ENCODE data around the gene DNAH6.
"Not testable (repeated sequence)": the region's sequence is repeated elsewhere in the genome, so short reads cannot be mapped to it uniquely, and the experiment has no call there.

Gene DNAH6

DNA sequence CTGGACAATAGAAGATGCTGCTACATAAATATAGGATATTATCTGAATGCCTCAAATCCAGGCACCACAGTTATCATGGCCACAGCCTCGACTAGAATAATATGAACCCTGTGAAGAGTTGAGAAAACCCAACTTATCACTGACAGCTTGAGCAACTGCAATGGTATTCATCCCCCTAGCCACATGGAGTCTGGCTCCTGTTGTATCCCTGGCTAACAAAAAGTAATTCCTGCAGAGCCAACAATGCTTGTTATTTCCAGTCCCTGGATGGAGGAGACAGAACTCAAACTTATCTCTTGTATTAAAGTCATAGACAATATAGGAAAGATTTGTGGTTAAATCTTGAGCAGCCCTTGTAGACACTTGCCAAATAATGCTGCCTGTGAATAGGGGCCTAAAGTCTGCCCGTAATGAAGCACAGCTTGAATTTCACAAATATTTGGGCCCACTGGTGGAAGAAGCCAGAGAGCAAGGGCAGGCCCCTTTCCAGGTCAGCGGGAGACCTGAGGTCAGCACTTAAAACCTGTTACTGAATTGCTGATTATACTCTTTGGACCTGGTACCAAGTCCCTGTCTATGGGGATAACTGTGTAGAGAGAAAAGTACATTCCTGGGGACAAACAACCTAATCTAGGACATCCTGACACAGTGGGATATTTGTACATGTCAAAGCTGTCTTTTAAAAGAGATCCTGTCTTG lies 28.9 kb upstream of the DNAH6 start:
- H3K27me3 ChIP-seq (ENCODE audit: low read depth): no peaks in the 10 kb centered on the region
- no peaks in the 10 kb centered on the region for H3K4me1 ChIP-seq
- H3K9me3 ChIP-seq: no peaks in the 10 kb centered on the region
- no peak overlapping the region for H3K4me3 ChIP-seq
- in situ Hi-C loops (cut with MboI; ENCODE audit: low sequenced_read_pairs): loop anchor here (25.0 kb wide), 1 partner anchor 825 kb away; no protein-coding TSS in a partner anchor
- no peaks in the 10 kb centered on the region for H3K36me3 ChIP-seq (replicated peaks)
- no peak for DNase-seq (ENCODE audit: low spot score in 2 of 2)

DNA sequence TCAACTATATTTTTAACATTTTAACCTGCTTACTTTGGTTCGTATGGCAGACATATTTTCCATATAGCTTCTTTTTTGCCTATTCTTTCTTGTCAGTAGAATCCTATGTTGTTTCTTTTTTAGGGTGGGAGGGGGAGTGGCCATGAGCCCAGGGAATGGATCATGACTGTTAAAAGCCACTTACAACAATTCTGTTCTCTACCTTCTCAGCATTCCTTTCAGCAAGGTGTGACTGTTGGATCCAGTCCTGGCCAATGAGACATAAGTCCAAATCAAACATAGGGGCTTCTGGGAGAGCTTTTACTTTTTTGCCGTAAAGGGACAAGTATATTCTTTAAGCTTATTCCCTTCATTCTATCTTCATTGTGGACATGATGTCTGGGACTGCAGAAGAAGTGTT lies 25.0 kb upstream of the DNAH6 start:
- in situ Hi-C loops (cut with MboI; ENCODE audit: low sequenced_read_pairs): loop anchor here (10.0 to 25.0 kb wide), 2 partner anchors 394 to 821 kb away; partner anchors contain the start of gene TRABD2A
- Histone ChIP-seq H3K27me3 (ENCODE audit: low read depth) (no peaks in the 10 kb centered on the region; the same call in 1 of the 2 replicates), H3K4me1 (no peaks in the 10 kb centered on the region), H3K4me3 (no peak overlapping the region), H3K9me3 (no peaks in the 10 kb centered on the region), H3K36me3 (replicated peaks) (no peaks in the 10 kb centered on the region)
- no peak for DNase-seq (ENCODE audit: low spot score in 2 of 2)

DNA sequence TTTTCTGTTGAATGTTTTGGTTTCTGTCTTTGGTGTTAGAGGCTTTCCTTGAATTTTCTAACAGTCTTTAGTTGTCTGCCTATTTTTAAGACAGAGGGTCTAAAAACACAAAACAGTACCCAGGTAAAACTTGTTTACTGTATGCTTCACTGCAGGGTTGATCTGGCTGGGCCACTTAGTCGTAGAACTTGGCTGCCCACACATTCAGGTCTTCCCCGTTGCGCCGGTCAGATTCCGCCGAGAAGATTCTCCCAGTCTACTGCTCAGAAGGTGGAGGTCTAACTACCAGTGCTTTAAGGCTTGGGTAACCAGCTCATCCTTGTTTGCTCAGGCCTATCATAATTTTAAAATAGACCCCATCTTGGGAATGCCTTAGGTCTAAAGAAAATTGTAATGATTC lies 24.6 kb upstream of the DNAH6 start:
- in situ Hi-C loops (cut with MboI; ENCODE audit: low sequenced_read_pairs): loop anchor here (10.0 to 25.0 kb wide), 2 partner anchors 393 to 821 kb away; partner anchors contain the start of gene TRABD2A
- Histone ChIP-seq H3K9me3 (no peaks in the 10 kb centered on the region), H3K4me3 (no peak overlapping the region), H3K27me3 (ENCODE audit: low read depth) (no peaks in the 10 kb centered on the region; the same call in 1 of the 2 replicates), H3K36me3 (replicated peaks) (no peaks in the 10 kb centered on the region), H3K4me1 (no peaks in the 10 kb centered on the region)
- no peak for DNase-seq (ENCODE audit: low spot score in 2 of 2)

DNA sequence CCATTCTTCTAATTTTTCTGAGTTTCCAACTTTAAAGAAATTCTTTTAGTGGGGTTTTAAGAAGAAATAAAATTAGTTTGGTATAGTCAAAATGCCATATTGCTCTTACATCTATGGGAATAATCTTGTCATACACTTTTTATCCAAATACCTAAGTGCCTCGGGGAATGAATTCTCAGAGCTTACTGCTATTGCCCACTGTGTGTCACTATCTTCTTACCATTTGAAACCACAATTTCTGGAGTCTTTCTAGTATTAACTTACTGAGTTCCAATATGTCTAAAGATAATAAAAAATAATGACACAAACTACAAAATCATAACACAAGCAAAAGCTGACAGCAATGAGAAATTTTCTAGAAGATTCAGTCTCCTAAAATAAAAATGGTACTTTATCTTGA lies 23.7 kb upstream of the DNAH6 start:
- Histone ChIP-seq H3K27me3 (ENCODE audit: low read depth) (no peaks in the 10 kb centered on the region; the same call in 1 of the 2 replicates), H3K4me1 (no peaks in the 10 kb centered on the region), H3K9me3 (no peaks in the 10 kb centered on the region), H3K4me3 (no peak overlapping the region), H3K36me3 (replicated peaks) (no peaks in the 10 kb centered on the region)
- in situ Hi-C loops (cut with MboI; ENCODE audit: low sequenced_read_pairs): loop anchor here (10.0 to 25.0 kb wide), 2 partner anchors 392 to 820 kb away; partner anchors contain the start of gene TRABD2A
- no peak for DNase-seq (ENCODE audit: low spot score in 2 of 2)

DNA sequence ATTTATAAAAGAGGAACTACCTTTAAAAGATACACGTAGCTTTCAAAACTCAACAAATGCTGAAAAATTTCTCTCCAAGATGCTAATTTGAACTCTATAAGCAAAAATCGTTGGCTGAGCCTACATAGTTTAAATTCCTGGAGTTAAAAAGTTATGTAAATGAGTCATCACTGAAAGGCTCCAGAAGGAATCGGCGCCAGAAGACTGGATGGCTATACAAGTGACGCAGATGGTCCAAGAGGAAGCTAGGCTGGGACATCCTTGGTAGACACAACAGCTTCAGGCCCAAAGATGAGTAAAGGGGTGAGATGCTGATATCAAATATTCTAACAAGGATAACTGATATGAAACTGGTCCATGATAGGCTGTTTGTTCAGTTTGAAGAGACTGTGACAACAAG lies 22.8 kb upstream of the DNAH6 start:
- DNase-seq (ENCODE audit: low spot score in 2 of 2): no peak
- Histone ChIP-seq H3K4me1 (no peaks in the 10 kb centered on the region), H3K9me3 (no peaks in the 10 kb centered on the region), H3K4me3 (no peak overlapping the region), H3K27me3 (ENCODE audit: low read depth) (no peaks in the 10 kb centered on the region; the same call in 1 of the 2 replicates), H3K36me3 (replicated peaks) (no peaks in the 10 kb centered on the region)
- in situ Hi-C loops (cut with MboI; ENCODE audit: low sequenced_read_pairs): loop anchor here (10.0 to 25.0 kb wide), 2 partner anchors 391 to 819 kb away; partner anchors contain the start of gene TRABD2A

DNA sequence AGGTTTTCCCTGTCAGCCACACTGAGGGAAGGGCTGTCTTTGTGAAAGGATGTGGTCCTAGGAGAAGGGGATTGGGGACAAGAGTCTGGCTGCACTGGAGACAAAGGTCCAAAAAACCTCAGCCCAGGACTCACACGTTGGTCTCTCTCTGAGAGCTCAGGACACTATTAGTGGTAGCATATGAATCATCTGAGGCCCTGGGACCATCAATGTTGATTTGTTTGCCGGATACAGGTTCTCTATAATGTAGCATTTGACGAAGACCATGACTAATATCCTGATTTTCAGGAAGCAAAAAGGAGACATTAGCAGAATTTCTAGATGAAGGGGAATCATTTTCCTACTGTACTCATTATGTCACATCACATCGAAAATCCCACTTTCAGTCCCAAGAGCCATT lies 22.2 kb upstream of the DNAH6 start:
- Histone ChIP-seq H3K4me1 (no peaks in the 10 kb centered on the region), H3K36me3 (replicated peaks) (no peaks in the 10 kb centered on the region), H3K27me3 (ENCODE audit: low read depth) (no peaks in the 10 kb centered on the region; the same call in 1 of the 2 replicates), H3K9me3 (no peaks in the 10 kb centered on the region), H3K4me3 (no peak overlapping the region)
- DNase-seq (ENCODE audit: low spot score in 2 of 2): no peak
- in situ Hi-C loops (cut with MboI; ENCODE audit: low sequenced_read_pairs): loop anchor here (10.0 to 25.0 kb wide), 2 partner anchors 391 to 818 kb away; partner anchors contain the start of gene TRABD2A

DNA sequence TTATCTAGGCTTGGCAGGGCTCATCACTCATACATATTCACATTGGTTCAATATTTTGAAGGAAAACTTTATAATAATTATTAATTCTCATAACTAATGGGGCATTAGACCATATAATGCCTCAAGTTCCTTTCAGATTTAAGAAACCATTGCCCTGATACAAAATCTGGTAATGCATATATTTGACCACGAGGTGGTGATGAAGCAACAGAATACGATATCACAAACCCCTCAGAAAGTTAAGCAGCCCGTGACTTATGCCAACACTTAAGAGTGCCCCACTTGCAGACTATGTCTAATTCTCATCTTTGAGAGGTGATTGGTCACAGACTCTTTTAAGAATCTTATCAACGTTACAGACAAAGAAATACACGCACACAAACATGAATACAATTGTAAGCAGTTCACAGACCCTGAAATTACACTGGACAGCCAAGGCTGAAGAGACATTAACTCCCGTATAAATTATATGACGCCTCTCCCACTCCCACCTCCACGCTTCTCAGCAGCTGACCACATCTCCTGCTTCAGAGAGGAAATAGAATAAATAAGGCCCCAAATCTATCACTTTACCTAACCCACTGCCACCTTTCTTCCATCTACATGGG lies 20.7 kb upstream of the DNAH6 start:
- Histone ChIP-seq H3K36me3 (replicated peaks) (no peaks in the 10 kb centered on the region), H3K4me1 (no peaks in the 10 kb centered on the region), H3K9me3 (no peaks in the 10 kb centered on the region), H3K27me3 (ENCODE audit: low read depth) (no peaks in the 10 kb centered on the region; the same call in 1 of the 2 replicates), H3K4me3 (no peak overlapping the region)
- in situ Hi-C loops (cut with MboI; ENCODE audit: low sequenced_read_pairs): loop anchor here (10.0 to 25.0 kb wide), 2 partner anchors 389 to 817 kb away; partner anchors contain the start of gene TRABD2A
- peak; percentile 38 to 55 for DNase-seq (ENCODE audit: low spot score in 2 of 2)

DNA sequence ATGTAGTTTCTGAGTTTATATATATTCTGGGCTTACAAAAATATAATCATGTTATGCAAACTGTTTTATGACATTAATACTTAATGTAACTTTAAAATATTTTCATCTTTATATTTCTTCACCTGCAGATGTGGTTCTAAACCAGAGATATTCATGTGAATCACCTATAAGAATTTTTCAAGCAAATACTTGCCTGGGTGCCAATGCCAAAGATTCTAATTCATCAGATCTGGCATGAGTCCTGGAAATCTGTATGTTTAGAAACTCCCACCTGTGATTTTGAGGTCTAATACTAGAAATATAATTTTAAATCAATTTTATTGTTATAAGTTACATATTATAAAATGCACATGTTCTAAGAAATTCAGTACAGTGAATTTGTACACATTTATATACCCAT lies 19.9 kb upstream of the DNAH6 start:
- H3K36me3 ChIP-seq (replicated peaks): no peaks in the 10 kb centered on the region
- H3K9me3 ChIP-seq: no peaks in the 10 kb centered on the region
- no peak for DNase-seq (ENCODE audit: low spot score in 2 of 2)
- no peaks in the 10 kb centered on the region; the same call in 1 of the 2 replicates for H3K27me3 ChIP-seq (ENCODE audit: low read depth)
- no peak overlapping the region for H3K4me3 ChIP-seq
- no peaks in the 10 kb centered on the region for H3K4me1 ChIP-seq
- in situ Hi-C loops (cut with MboI; ENCODE audit: low sequenced_read_pairs): loop anchor here (10.0 to 25.0 kb wide), 2 partner anchors 388 to 816 kb away; partner anchors contain the start of gene TRABD2A

DNA sequence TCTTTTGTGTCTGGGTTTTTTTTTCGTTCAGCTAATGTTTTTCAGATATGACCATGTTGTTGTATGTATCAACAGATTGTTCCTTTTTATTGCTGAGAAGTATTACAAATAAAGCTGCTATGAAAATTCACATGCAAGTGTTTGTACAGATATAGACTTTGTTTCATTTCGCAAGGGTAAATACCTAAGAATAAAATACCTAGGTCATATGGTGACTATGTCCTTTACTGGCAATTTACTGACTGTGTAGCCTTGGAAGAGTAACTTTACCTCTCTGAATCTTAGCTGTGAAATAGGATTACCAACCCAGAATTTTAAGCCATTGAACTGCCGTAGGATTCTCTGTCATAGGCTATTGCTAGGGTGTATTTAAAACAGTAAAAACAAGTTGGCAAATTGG lies 19.0 kb upstream of the DNAH6 start:
- in situ Hi-C loops (cut with MboI; ENCODE audit: low sequenced_read_pairs): loop anchor here (10.0 to 25.0 kb wide), 2 partner anchors 388 to 815 kb away; partner anchors contain the start of gene TRABD2A
- DNase-seq (ENCODE audit: low spot score in 2 of 2): no peak
- H3K9me3 ChIP-seq: no peaks in the 10 kb centered on the region
- no peaks in the 10 kb centered on the region for H3K36me3 ChIP-seq (replicated peaks)
- H3K27me3 ChIP-seq (ENCODE audit: low read depth): no peaks in the 10 kb centered on the region; the same call in 1 of the 2 replicates
- no peaks in the 10 kb centered on the region for H3K4me1 ChIP-seq
- no peak overlapping the region for H3K4me3 ChIP-seq

DNA sequence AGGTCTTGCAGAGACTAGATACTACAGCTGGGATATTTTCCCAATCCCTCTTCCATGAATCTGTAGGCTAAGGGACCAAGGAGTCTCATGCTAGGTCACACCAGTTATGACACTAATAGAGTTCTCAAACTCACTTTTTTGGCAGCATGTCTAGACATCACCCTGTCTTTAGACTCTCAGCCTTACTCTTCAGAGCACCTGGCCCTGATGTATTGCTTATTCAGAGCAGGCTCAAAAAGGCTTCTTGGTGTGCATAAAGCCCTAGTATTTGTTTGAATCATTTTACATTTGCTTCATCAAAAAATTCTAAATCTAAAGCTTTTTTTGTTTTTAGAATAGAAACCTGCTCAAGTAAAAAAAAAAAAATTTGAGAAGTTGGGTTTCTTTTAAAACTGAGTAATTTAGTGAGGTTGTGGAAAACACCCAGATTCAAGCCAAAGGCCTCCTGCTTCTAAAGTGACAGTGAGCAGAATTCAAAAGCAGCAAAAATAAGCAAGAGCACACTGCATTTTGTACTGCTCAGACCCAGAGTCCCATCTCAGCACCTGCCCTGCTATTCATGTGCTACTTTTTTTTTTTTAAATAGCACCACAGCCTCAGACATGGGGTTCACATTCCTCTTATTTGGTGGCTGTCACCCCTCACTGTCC lies 18.0 kb upstream of the DNAH6 start:
- Histone ChIP-seq H3K4me1 (no peaks in the 10 kb centered on the region), H3K9me3 (no peaks in the 10 kb centered on the region), H3K4me3 (no peak overlapping the region), H3K27me3 (ENCODE audit: low read depth) (no peaks in the 10 kb centered on the region; the same call in 1 of the 2 replicates), H3K36me3 (replicated peaks) (no peaks in the 10 kb centered on the region)
- in situ Hi-C loops (cut with MboI; ENCODE audit: low sequenced_read_pairs): loop anchor here (10.0 to 25.0 kb wide), 2 partner anchors 387 to 814 kb away; partner anchors contain the start of gene TRABD2A
- no peak for DNase-seq (ENCODE audit: low spot score in 2 of 2)

DNA sequence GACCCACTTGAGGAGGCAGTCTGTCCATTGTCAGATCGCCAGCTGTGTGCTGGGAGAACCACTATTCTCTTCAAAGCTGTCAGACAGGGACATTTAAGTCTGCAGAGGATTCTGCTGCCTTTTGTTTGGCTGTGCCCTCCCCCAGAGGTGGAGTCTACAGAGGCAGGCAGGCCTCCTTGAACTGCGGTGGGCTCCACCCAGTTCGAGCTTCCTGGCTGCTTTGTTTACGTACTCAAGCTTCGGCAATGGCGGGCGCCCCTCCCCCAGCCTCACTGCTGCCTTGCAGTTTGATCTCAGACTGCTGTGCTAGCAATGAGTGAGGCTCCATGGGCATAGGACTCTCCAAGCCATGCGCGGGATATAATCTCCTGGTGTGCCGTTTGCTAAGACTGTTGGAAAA lies 5.3 kb upstream of the DNAH6 start:
- H3K9me3 ChIP-seq; H3K4me3 ChIP-seq; H3K4me1 ChIP-seq; H3K27me3 ChIP-seq (ENCODE audit: low read depth); in situ Hi-C loops (cut with MboI; ENCODE audit: low sequenced_read_pairs); H3K36me3 ChIP-seq (replicated peaks): not testable (repeated sequence)
- DNase-seq (ENCODE audit: low spot score in 2 of 2): peak in 1 of 2 experiments; percentile 58

DNA sequence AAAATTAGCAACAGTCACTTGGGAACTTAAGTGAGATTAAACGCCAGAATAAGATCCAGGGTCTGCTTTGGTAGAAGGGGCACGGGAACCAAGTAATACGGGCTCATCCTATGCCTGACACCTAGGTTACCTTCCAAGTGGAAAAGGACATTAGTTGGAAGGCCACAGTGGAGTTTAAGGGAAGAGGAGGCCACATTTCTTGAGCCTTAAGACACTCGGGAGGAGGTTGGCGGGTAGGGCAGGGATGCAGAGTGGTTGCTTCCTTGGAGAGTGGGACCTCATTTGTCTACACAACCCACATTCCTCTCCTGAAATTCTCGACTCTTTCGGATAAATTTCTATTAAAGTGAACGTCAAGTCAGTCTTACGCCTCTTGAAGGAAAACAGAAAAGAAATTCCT lies 510 bp upstream of the DNAH6 start:
- Histone ChIP-seq H3K4me1 (no peaks in the 10 kb centered on the region; the same call in 1 of the 2 replicates), H3K27me3 (ENCODE audit: low read depth) (peaks cover 7% of the 10 kb centered on the region; the same call in 1 of the 2 replicates), H3K9me3 (0 out of 2 replicates have a peak, but pooled peaks cover 4% of the 10 kb centered on the region), H3K36me3 (replicated peaks) (no peaks in the 10 kb centered on the region), H3K4me3 (no peak overlapping the region)
- in situ Hi-C loops (cut with MboI; ENCODE audit: low sequenced_read_pairs): no loop called here
- no peak for DNase-seq (ENCODE audit: low spot score in 2 of 2)

DNA sequence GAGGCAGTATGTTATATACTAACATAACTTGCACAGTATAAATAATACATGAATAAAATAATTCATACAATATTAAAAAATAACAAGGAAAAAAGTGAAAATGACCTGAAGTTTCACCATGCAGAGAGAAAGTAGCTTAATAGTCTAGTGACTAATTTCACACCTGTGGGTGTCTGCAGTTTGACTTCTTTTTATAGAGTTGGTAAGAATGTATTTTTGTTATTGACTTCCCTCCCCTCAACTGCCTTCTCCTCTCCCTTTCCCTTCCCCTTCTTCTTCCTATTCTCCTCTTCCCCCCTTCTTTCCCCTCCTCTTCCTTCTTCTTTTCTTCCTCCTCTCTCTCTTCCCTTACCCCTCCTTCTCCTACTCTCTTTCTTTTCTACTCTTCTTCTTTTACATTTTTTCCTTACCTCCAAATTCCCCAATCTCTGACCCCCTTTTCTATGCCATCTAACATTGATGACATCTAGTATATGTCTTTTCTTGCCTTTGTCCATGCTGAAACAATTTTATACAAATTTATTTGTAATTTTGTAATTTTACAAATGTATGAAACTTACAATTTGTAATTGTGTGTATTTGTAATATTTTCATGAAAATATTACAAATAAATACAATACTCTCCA lies 3.1 kb downstream of the DNAH6 start:
- DNase-seq (ENCODE audit: low spot score in 2 of 2): no peak
- Histone ChIP-seq H3K4me1 (no peaks in the 10 kb centered on the region; the same call in 1 of the 2 replicates), H3K4me3 (no peak overlapping the region), H3K36me3 (replicated peaks) (no peaks in the 10 kb centered on the region), H3K9me3 (no peaks in the 10 kb centered on the region), H3K27me3 (ENCODE audit: low read depth) (peaks cover 7% of the 10 kb centered on the region; the same call in 1 of the 2 replicates)
- in situ Hi-C loops (cut with MboI; ENCODE audit: low sequenced_read_pairs): no loop called here

All from HAP-1 (cell line).